Effector CD4-positive, alpha-beta T cell (primary cell): ENCODE results near the gene GGCX.
"Not testable (repeated sequence)": the region's sequence is repeated elsewhere in the genome, so short reads cannot be mapped to it uniquely, and the experiment has no call there.

ENCODE experiments used
- DNase-seq: peaks from one replicate; pipeline ENCODE4 v3.0.0-alpha.2; 2020

Gene GGCX

DNA sequence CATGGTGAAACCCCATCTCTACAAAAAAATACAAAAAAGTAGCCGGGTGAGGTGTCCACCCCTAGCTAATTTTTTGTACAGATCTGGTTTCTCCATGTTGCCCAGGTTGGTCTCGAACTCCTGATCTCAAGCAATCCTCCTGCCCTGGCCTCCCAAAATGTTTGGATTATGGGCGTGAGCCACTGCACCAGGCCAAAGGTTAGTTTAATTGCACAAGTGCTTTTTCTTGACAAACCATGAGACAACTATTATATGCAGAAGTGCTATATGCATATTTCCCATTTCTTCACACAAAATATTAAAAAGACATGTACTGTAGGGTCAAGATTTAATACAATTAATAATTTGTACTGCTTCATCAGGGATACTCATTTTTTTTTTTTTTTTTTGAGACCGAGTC, 5.0 kb upstream of the GGCX start:
- no peak for DNase-seq

- DNase-seq = no peak
These were observed 2.9 kb upstream of the GGCX start for GRCh38 chr2:85564144-85564563.

DNA sequence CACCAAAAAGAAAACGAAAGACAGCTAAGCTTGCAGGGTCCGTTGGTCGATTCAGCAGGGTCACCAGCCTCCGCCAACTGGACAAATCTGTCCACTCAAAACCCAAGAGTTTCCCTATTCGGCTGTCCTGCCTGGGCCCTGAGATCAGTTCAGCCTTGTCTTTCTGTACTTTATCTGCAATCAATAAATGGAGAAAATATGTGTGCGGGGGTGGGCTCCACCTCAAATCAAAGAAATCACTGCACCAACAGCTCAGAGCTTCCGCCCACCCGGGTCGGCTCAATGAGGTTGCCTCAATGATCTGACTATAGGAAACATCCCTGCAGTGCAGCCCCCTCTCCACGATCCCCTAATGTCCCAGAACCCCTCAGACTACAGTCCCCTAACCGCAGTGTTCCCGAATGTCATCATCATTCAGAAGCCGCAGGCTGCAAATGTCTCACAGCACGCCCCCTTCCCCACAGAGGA, 447 bp downstream of the GGCX start:
- no peak for DNase-seq

DNA sequence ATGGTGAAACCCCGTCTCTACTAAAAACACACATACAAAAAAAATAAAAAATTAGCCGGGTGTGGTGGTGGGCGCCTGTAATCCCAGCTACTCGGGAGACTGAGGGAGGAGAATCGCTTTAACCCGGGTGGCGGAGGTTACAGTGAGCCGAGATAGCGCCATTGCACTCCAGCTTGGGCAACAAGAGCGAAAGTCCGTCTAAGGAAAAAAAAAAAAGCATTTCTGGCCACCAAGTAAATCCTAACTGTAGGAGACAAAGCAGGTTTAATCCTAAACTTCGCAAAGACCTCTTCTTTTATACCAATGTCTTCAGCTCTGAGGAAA, 928 bp downstream of the GGCX start:
- DNase-seq = not testable (repeated sequence)

GRCh38 chr2:85558160-85558559, 3.1 kb downstream of the GGCX start:
- no peak for DNase-seq

GRCh38 chr2:85557130-85557529, 4.2 kb downstream of the GGCX start:
- no peak for DNase-seq

DNA sequence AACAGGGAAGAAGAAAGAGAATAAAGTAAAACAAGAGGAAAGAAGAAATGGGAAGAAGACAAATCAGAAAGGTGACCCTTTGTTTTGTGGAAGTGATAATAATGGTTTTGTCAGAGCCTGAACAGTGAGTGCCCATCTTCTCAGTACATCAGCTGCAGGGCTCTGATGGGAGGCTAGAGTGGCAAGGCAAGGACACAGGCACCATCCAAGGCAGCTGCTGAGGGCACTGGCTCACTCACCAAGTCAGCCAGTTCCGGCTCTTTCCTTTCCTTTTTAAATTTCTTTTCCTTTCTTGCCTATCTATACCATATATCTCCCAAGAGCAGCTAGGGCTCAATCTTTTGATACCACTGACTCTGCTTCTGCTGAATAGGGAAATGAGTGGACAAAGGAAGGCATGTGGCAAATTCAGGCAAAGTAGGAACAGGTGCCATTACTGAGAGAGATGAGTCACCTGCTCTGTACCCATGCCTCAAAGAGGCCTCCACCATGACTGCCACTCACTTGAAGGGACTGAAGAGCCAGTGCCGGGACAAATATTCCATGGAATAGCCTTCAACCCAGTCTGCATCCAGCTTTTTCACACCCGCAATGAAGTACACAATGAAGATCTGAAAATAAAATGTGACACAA, 6.2 kb downstream of the GGCX start:
- DNase-seq = no peak

DNA sequence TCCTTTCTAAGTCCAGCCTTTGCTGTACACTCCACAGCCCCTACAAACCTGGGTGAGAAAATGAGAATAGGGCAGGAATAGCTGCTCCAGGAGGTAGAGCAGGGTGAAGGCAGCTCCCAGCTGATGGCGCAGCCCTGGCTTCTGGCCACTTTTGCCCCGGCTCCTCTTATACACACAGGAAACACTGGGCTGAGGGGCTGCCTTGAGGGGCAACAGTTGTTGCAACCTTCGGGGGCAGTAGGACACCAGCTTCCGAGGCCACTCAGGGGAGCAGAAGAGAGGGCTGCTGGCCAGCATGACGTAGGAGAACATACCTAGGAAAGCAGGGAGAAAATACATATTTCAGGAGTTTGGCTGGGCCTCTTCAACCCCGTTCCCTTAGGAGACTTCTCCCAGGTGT, 8.1 kb downstream of the GGCX start:
- no peak for DNase-seq

GRCh38 chr2:85551698-85552678, 9.3 kb downstream of the GGCX start:
- peak; percentile 89 for DNase-seq

DNA sequence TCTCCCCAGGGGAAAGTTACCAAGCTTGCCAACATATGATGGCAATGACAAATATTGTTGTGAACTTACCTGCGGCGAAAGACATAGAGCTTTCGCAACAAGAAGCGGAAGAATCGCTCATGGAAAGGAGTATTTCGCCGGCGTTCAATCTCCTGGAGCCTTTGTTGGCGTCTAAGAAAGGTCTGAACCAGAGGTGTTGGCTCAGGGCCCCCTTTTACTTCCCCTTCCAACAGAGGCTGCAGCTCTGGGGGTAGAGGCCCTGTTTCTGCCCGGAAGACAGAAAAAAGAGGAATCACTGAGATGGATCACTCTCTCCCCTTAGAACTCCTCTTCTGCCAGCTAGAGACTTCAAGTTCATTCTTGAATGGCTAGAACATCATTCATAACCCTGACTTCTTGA, 10.8 kb downstream of the GGCX start:
- DNase-seq = no peak

- no peak for DNase-seq
These were observed 11.5 kb downstream of the GGCX start for GRCh38 chr2:85549826-85550225.

GRCh38 chr2:85549095-85549494, 12.2 kb downstream of the GGCX start:
- no peak for DNase-seq

GRCh38 chr2:85548608-85548900, 12.7 kb downstream of the GGCX start:
- DNase-seq = no peak

DNA sequence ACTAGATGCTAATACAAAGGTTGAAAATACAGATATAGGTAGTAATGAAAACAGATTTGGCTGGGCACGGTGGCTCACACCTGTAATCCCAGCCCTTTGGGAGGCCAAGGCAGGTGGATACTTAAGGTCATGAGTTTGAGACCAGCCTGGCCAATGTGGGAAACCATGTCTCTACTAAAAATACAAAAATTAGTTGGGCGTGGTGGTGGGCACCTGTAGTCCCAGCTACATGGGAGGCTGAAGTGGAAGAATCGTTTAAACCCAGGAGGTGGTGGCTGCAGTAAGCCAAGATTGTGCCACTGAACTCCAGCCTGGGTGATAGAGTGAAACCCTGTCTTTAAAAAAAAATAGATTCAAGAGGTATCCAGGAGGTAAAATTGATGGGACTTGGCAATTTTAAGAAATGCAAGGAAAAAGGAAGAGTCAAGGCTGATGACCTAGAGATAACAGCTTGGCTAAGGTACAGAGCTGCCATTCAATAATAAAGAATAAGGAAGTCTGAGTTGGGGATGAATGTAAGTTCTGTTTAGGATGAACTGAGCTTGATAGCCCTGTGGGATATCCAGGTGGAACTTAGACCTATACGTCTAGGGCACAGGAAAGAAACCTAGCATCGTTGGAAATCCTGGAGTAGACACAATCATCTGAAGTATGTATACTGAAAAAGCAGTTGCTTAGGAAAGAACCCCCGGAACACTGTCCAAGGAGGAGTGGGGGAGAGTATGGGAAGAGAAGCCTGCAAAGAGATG, 13.3 kb downstream of the GGCX start:
- no peak for DNase-seq

- no peak for DNase-seq
These were observed 14.0 kb downstream of the GGCX start for GRCh38 chr2:85547089-85547858.

GRCh38 chr2:85545780-85546240, 15.5 kb downstream of the GGCX start:
- no peak for DNase-seq

- DNase-seq = not testable (repeated sequence)
These were observed 16.1 kb downstream of the GGCX start for GRCh38 chr2:85544915-85545779.

GRCh38 chr2:85544254-85544691, 17.0 kb downstream of the GGCX start:
- not testable (repeated sequence) for DNase-seq

- no peak for DNase-seq
These were observed 18.5 kb downstream of the GGCX start for GRCh38 chr2:85542777-85543176.

DNA sequence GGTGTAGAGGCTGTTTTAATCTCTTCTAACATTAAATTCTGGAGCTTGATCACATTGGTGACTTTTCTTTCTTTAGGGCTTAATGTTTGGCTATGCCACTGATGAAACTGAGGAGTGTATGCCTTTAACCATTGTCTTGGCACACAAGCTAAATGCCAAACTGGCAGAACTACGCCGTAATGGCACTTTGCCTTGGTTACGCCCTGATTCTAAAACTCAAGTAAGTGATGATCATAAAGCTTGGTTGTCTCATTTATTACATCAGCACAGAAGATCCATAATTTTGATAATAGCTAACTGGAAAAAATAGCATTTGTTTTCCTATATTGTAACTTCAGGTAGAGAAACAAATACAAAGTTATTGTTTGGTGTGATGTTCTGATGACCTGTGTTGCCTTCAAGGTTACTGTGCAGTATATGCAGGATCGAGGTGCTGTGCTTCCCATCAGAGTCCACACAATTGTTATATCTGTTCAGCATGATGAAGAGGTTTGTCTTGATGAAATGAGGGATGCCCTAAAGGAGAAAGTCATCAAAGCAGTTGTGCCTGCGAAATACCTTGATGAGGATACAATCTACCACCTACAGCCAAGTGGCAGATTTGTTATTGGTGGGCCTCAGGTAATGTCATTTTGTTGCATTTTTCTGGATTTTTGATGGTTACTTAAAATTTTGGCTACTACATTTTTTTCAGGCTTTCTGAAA, 19.4 kb downstream of the GGCX start:
- DNase-seq = no peak

DNA sequence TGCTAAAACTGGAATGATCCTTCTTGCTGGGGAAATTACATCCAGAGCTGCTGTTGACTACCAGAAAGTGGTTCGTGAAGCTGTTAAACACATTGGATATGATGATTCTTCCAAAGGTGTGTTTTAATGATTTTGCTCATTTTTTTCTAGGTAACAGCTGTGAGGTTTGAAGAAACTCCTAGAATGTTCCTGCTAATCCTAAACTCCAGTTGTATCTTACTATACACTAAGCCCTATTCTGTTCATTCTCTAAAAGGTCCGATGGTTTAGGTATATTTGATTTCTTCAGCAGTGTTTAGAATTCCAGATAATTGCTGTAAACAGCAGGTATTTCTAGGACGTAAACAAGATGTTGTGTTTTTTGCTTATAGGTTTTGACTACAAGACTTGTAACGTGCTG, 20.0 kb downstream of the GGCX start:
- no peak for DNase-seq
